Endothelial cell of umbilical vein (primary cell): ENCODE measurements around the gene AOX1.

Experiments
- CTCF ChIP-seq, 2 donors: IDR thresholded peaks; 1 replicate in 1 of 2; 2 replicates in 1 of 2; pipeline ENCODE4 v1.5.1; 2011; ENCODE audit warnings: low read length in 2 of 2, mild to moderate bottlenecking in 2 of 2, moderate library complexity in 2 of 2, control low read depth in 1 of 2, inconsistent platforms in 1 of 2, low read depth in 1 of 2; ENCODE audit not compliant: insufficient read depth in 1 of 2; ENCODE audit errors: extremely low read depth in 1 of 2
- POLR2A ChIP-seq: IDR thresholded peaks from 2 replicates; pipeline ENCODE4 v1.6.1; 2012; ENCODE audit warnings: low read depth, mild to moderate bottlenecking, control low read depth, low read length
- POLR2AphosphoS5 ChIP-seq: IDR thresholded peaks from 2 replicates; pipeline ENCODE4 v1.6.1; 2012; ENCODE audit warnings: low read depth, mild to moderate bottlenecking, control low read depth, low read length, moderate library complexity; ENCODE audit not compliant: insufficient read depth

GRCh38 chr2:200673191-200673590, 87.4 kb downstream of the AOX1 start:
- no peak for TF ChIP-seq POLR2AphosphoS5
- no peak for TF ChIP-seq CTCF (IDR thresholded peaks at IDR 0.05; ENCODE audit: extremely low read depth in 1 of 2, insufficient read depth in 1 of 2, low read depth in 1 of 2, low read length in 2 of 2)
- no peak for TF ChIP-seq POLR2A
